ENCODE measurements around the gene DHH.

The DHH gene

DNA sequence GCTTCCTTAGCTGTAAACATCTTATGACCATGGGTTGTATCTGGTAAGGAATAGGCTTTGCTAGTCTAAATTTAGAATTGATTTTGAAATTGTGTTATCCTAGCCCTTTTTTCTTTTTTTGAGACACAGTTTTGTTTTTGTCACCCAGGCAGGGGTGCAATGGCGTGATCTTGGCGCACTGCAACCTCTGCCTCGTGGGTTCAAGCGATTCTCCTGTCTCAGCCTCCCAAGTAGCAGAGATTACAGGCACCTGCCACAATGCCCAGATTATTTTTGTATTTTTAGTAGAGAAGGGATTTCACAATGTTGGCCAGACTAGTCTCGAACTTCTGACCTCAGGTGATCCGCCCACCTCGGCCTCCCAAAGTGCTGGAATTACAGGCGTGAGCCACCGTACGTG, 39.0 kb upstream of the DHH start:
- no peak for DNase-seq (ENCODE audit: extremely low spot score)
- ChIA-PET CTCF (interaction anchor here (1.1 to 7.3 kb wide), 4 partner anchors 25 to 47 kb away, joined by 3 to 85 read pairs (median 38); partner anchors contain the start of genes DHH and LMBR1L), POLR2A (interaction anchor here (0.7 kb wide), 1 partner anchor 25 kb away, joined by 12 read pairs; no protein-coding TSS in a partner anchor)
- TF ChIP-seq, protein P1, sequence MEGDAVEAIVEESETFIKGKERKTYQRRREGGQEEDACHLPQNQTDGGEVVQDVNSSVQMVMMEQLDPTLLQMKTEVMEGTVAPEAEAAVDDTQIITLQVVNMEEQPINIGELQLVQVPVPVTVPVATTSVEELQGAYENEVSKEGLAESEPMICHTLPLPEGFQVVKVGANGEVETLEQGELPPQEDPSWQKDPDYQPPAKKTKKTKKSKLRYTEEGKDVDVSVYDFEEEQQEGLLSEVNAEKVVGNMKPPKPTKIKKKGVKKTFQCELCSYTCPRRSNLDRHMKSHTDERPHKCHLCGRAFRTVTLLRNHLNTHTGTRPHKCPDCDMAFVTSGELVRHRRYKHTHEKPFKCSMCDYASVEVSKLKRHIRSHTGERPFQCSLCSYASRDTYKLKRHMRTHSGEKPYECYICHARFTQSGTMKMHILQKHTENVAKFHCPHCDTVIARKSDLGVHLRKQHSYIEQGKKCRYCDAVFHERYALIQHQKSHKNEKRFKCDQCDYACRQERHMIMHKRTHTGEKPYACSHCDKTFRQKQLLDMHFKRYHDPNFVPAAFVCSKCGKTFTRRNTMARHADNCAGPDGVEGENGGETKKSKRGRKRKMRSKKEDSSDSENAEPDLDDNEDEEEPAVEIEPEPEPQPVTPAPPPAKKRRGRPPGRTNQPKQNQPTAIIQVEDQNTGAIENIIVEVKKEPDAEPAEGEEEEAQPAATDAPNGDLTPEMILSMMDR (IDR thresholded peaks at IDR 0.05; ENCODE audit: control extremely low read depth, extremely low read depth, low read depth, missing control alignments), result no peak

GRCh38 chr12:49133014-49133413, 38.4 kb upstream of the DHH start:
- no peak for DNase-seq (ENCODE audit: extremely low spot score)
- ChIA-PET CTCF (interaction anchor here (0.9 to 7.3 kb wide), 6 partner anchors 13 to 46 kb away, joined by 3 to 85 read pairs (median 6); partner anchors contain the start of genes DHH and LMBR1L), POLR2A (no interaction called here)
- TF ChIP-seq, protein P1 (IDR thresholded peaks at IDR 0.05; ENCODE audit: control extremely low read depth, extremely low read depth, low read depth, missing control alignments), result no peak

DNA sequence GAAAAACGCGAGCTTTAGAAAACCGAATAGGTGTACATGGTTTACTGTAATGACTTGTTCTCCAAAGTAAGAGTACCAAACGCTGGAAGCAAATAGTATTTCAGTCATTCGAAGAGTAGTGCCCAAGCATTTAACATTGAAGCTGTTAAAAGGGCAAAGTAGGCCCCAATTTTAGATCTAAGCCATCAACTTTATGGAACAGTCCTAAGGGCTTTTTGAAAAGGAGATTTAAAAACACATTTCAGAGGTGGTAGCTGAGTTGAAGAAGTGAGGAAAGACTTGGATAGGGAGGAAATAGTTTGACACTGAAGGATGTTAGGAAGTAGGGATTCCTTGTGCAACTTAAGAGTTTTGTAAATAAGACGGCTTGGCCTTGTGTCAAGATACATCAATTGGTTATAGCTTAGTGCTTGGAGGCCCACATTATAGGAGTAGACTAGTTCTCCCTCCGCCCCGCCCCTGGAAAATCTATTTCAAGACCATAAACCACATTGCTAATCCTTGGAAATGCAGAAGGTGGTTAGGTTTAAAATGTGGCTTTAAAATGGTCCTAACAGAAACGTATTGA, 37.4 kb upstream of the DHH start:
- no peak for DNase-seq (ENCODE audit: extremely low spot score)
- ChIA-PET POLR2A (interaction anchor here (1.0 to 2.9 kb wide), 6 partner anchors 14 to 134 kb away, joined by 3 to 33 read pairs (median 13); partner anchors contain the start of genes LMBR1L and TUBA1A), CTCF (interaction anchor here (0.9 to 7.3 kb wide), 14 partner anchors 10 to 157 kb away, joined by 3 to 85 read pairs (median 7); partner anchors contain the start of genes DHH and LMBR1L)
- TF ChIP-seq, protein P1 (IDR thresholded peaks at IDR 0.05; ENCODE audit: control extremely low read depth, extremely low read depth, low read depth, missing control alignments), result no peak

DNA sequence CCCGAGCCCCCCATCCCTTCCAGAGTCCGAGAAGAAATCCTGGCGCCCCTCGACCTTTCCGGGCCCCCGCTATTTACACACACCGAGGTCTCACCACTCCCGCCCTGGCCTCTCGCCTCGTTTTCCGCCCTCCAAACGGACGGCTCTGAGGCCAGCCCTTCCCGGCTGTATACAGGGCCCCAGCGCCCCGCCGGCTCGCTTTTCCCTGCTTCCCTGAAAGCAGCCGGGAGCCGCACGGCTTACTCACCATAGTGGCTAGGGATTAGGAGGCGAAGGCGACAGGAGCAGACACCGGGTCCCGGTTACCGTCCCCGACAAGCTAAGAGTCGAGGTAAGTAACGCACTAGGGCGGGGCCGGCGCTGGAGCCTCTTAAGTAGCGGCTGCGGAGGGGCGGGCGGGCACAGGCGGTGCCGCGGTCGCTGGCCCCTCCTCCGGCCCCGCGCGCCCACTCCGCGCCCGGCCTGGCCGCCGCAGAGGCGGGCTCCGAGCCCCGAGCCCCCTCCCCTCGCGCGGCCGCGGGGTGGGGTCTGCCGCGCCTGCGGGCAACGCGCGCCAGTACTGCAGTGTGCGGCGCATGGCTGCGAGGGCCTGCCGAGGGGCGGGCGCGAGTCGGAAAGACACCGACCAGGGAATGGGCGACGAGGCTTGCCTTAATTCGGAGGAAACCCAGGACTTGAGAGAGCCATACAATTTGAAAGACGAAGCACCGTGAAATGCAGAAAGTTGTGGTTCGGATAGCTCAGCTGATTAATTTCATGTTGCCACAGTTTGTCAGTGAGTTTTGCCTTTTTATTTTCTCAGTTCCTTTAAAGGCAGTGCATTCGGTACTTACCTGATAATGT, 36.7 kb upstream of the DHH start, which contains the start of gene TUBA1B:
Gene TUBA1B, minus strand, starts transcription at position 345 of the 843 bp plus-strand sequence. Its CDS starts 95 bp downstream, at position 250.
- POLR2A ChIA-PET, result interaction anchor here (0.6 to 2.9 kb wide), 38 partner anchors 8 to 571 kb away, joined by 3 to 33 read pairs (median 6); partner anchors contain the start of genes LMBR1L, RHEBL1, TROAP and TUBA1A
- CTCF ChIA-PET, result interaction anchor here (0.7 to 7.3 kb wide), 27 partner anchors 9 to 166 kb away, joined by 3 to 85 read pairs (median 5); partner anchors contain the start of genes DHH, LMBR1L and TUBA1A
- TF ChIP-seq, protein P1 (IDR thresholded peaks at IDR 0.05; ENCODE audit: control extremely low read depth, extremely low read depth, low read depth, missing control alignments), result no peak
- peak; percentile 97 for DNase-seq (ENCODE audit: extremely low spot score)

DNA sequence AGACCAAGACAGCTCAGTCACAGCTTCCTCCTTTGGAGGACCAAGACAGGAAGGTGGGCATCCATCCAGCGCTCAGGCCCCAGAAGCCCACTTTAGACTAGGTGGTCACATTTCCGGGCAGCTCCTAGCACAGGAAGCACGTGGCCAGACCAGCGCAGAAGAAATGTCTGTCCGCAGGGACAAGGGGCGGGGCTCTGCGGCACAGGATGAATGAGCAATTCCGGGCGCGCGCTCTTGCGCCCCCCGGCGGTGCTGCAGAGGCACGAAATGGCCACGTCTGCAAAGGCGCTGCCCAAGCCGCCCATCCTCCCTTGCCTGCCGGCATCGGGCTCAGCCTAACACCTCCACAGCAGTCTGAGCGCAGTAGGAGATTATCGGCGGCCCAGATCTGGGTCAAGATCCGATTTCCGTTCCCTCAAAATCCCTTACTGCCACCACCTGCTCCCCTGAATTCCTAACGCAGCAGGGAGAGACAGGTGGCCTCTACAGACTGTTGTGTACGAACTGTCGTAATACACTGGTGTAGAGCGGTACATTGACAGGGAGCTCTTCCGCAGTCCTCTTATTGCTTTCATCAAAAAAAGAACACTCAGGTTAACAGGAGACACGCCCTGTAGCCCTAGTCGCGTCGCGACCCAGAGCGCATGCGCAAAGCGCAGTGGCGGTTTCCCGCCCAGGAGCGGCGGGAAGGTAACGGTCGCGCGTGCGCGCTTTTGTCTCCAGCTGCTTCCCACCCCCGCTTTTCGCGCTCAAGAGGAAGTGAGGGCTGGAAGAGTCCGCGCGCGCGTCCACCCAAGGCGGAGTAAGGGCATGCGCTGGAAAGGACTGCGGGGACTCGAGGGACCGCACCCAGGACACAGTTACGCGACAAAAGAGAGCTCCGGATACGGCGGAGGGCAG, 35.8 kb upstream of the DHH start:
- POLR2A ChIA-PET, result interaction anchor here (0.6 to 2.9 kb wide), 38 partner anchors 9 to 572 kb away, joined by 3 to 33 read pairs (median 5); partner anchors contain the start of genes LMBR1L, RHEBL1, TROAP and TUBA1A
- CTCF ChIA-PET, result interaction anchor here (0.6 to 7.3 kb wide), 32 partner anchors 8 to 226 kb away, joined by 3 to 85 read pairs (median 4); partner anchors contain the start of genes DHH, LMBR1L, RHEBL1 and TUBA1A
- TF ChIP-seq, protein P1 (IDR thresholded peaks at IDR 0.05; ENCODE audit: control extremely low read depth, extremely low read depth, low read depth, missing control alignments), result peak; percentile 95
- DNase-seq (ENCODE audit: extremely low spot score), result peak; percentile 91
